NCI-H510A (cell line): ENCODE results near the gene LAMC3.
"Not testable (repeated sequence)": the region's sequence is repeated elsewhere in the genome, so short reads cannot be mapped to it uniquely, and the experiment has no call there.

ENCODE experiments used
- DNase-seq: peaks from one replicate; lab custom pipeline; 2025; lab: John Stamatoyannopoulos, UW

LAMC3 gene

GRCh38 chr9:131028931-131029573 lies 20.1 kb downstream of the LAMC3 start:
- DNase-seq: no peak

GRCh38 chr9:131029574-131029952 lies 20.6 kb downstream of the LAMC3 start:
- no peak for DNase-seq

- DNase-seq: no peak
These were observed 21.4 kb downstream of the LAMC3 start for GRCh38 chr9:131030239-131031004.

- DNase-seq: no peak
These were observed 22.1 kb downstream of the LAMC3 start for GRCh38 chr9:131031005-131031641.

- DNase-seq: no peak
These were observed 22.6 kb downstream of the LAMC3 start for GRCh38 chr9:131031642-131032005.

GRCh38 chr9:131032384-131032783 lies 23.4 kb downstream of the LAMC3 start:
- no peak for DNase-seq

- DNase-seq: no peak
These were observed 24.6 kb downstream of the LAMC3 start for GRCh38 chr9:131033269-131034224.

GRCh38 chr9:131034268-131034667 lies 25.3 kb downstream of the LAMC3 start:
- no peak for DNase-seq

GRCh38 chr9:131034749-131035148 lies 25.8 kb downstream of the LAMC3 start:
- not testable (repeated sequence) for DNase-seq

GRCh38 chr9:131035548-131035947 lies 26.6 kb downstream of the LAMC3 start:
- DNase-seq: no peak

- DNase-seq: no peak
These were observed 27.1 kb downstream of the LAMC3 start for GRCh38 chr9:131036071-131036470.

GRCh38 chr9:131036529-131037334 lies 27.8 kb downstream of the LAMC3 start:
- DNase-seq: no peak

GRCh38 chr9:131037335-131038255 lies 28.6 kb downstream of the LAMC3 start:
- no peak for DNase-seq

GRCh38 chr9:131038256-131039128 lies 29.5 kb downstream of the LAMC3 start:
- DNase-seq: no peak

- DNase-seq: no peak
These were observed 30.4 kb downstream of the LAMC3 start for GRCh38 chr9:131039129-131039954.

GRCh38 chr9:131042666-131043065 lies 33.7 kb downstream of the LAMC3 start:
- DNase-seq: no peak

- no peak for DNase-seq
These were observed 34.1 kb downstream of the LAMC3 start for GRCh38 chr9:131043087-131043486.

GRCh38 chr9:131043646-131044045 lies 34.7 kb downstream of the LAMC3 start:
- DNase-seq: no peak
